Right lobe of liver (tissue), 4 donors: ENCODE measurements around the gene VWA7.

ENCODE experiments used
- CTCF ChIP-seq, 4 donors: fragments of 200-600 bp in 3 of 4; fragments of 450-650 bp in 1 of 4; IDR thresholded peaks; one replicate each; pipeline versions ENCODE4 v1.5.1 to v1.8.0; 2016 to 2022; ENCODE audit warnings: antibody characterized with exemption in 4 of 4, mild to moderate bottlenecking in 2 of 4
- POLR2A ChIP-seq: fragments of 450-650 bp; IDR thresholded peaks from one replicate; pipeline ENCODE4 v1.6.1; 2017; ENCODE audit warnings: antibody characterized with exemption, mild to moderate bottlenecking
- donor health status: DM: no; HTN: no; CAD: no.
- donor health status: DM: no; HTN: no; CAD: no.
- donor health status: DM: no; HTN: yes; CAD: no.

DNA sequence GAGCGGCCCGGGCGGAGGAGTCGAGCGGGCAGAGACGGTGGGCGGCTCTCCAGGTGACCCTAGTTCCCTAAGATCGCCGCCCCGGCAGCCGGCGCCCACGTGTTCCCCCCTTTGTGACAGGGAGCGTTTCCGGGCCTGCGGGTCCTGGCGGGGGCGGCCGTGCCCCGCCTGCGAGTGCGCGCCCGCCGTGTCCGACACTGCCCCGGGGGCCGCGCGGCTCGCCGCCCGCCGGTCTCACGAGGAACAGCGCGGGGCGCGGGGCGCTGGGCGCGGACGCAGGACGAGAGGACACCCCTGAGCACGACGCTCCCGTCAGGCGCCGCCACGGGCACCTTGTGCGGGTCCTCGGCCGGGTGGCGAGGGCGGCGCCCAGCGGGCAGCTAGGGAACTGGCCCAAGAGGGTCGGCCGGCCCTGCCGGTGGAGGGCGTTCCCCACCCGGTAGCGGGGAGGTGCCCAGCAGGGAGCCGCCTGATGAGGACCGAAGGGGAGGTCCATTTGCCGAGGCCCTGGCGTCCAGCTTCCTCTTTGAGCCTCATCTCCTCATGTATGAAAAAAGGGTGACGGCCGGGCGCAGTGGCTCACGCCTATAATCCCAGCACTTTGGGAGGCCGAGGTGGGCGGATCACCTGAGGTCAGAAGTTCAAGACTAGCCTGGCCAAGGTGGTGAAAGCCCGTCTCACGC, 18.6 kb upstream of the VWA7 start, which contains the start of gene VARS1:
- peak; percentile 82 to 96 (median 87) for TF ChIP-seq CTCF (IDR thresholded peaks at IDR 0.05)
- TF ChIP-seq POLR2A, result peak; percentile 79
